MCF 10A (cell line): ENCODE measurements around the gene TAF11. TPM values are rescaled to one million over a fixed set of nuclear protein-coding genes. Genes with fewer than 3 reads are reported as not detected.

Experiments used
- BruUV-seq: library from RNA; stranded (reverse); fragments of 400-500 nt; replicated peaks from 2 replicates; lab custom pipeline; 2021; lab: Mats Ljungman, UMichigan
- CTCF ChIA-PET: fragments of 300-600 bp; sonication (Branson Sonifier 250); formaldehyde crosslinking; extraction: SDS; loops from one replicate; lab custom pipeline; 2021; ENCODE audit warnings: antibody characterized with exemption, inconsistent platforms; lab: Yijun Ruan, JAX
- POLR2A ChIA-PET: fragments of 300-600, 350-650 bp; sonication (Branson Sonifier 250); formaldehyde crosslinking; extraction: SDS; loops from one replicate; lab custom pipeline; 2020; ENCODE audit warnings: antibody characterized with exemption, inconsistent platforms; lab: Yijun Ruan, JAX
- DNase-seq: peaks from one replicate; pipeline ENCODE4 v3.0.0-alpha.2; 2018; ENCODE audit not compliant: unreplicated experiment
- H3K27ac Mint-ChIP-seq: one replicate; pipeline ENCODE4 v1.8.0; 2022; ENCODE audit warnings: mild to moderate bottlenecking, low read depth, mixed read lengths; ENCODE audit not compliant: unreplicated experiment
- H3K27me3 Mint-ChIP-seq: one replicate; pipeline ENCODE4 v1.8.0; 2022; ENCODE audit warnings: mixed read lengths; ENCODE audit not compliant: insufficient read depth, unreplicated experiment
- H3K36me3 Mint-ChIP-seq: one replicate; pipeline ENCODE4 v1.8.0; 2022; ENCODE audit warnings: mild to moderate bottlenecking, moderate library complexity, mixed read lengths; ENCODE audit not compliant: insufficient read depth, unreplicated experiment
- H3K4me1 Mint-ChIP-seq: one replicate; pipeline ENCODE4 v1.8.0; 2022; ENCODE audit warnings: mixed read lengths; ENCODE audit not compliant: insufficient read depth, unreplicated experiment
- H3K4me3 Mint-ChIP-seq: one replicate; pipeline ENCODE4 v1.8.0; 2022; ENCODE audit warnings: mild to moderate bottlenecking, moderate library complexity, mixed read lengths; ENCODE audit not compliant: unreplicated experiment
- H3K9me3 Mint-ChIP-seq: one replicate; pipeline ENCODE4 v1.8.0; 2022; ENCODE audit warnings: mixed read lengths; ENCODE audit not compliant: unreplicated experiment
- CTCF ChIP-seq: fragments of 200-600 bp; IDR thresholded peaks from one replicate; pipeline ENCODE4 v1.8.0; 2022; ENCODE audit warnings: antibody characterized with exemption, mild to moderate bottlenecking; ENCODE audit not compliant: unreplicated experiment
- intact Hi-C: fragments of 100-400 bp; cut with micrococcal nuclease; formaldehyde crosslinking; loops from 2 replicates; pipeline ENCODE4 v1.14.1; 2022
- total RNA-seq: library from RNA; stranded (reverse); gene quantifications from 2 replicates; pipeline ENCODE4 v1.2.3, GENCODE V29; 2022

Gene TAF11
- total RNA-seq, 1 experiment from 2014 or later = 16.5 TPM

- TF ChIP-seq CTCF = no peak
- Mint-ChIP-seq H3K27me3 (no peaks in the 10 kb centered on the region), H3K9me3 (no peaks in the 10 kb centered on the region), H3K27ac (no peak overlapping the region), H3K36me3 (peaks cover 78% of the 10 kb centered on the region), H3K4me1 (no peaks in the 10 kb centered on the region), H3K4me3 (no peak overlapping the region)
- DNase-seq = no peak
- intact Hi-C loops = no loop called here
- CTCF ChIA-PET = interaction anchor here (1.2 kb wide), 1 partner anchor 8 kb away, joined by 4 read pairs; no protein-coding TSS in a partner anchor
- POLR2A ChIA-PET = interaction anchor here (1.2 kb wide), 1 partner anchor 171 kb away, joined by 3 read pairs; the partner anchor contains the start of gene ILRUN
- no TSS peak for BruUV-seq
These were observed 20.4 kb downstream of the TAF11 start for GRCh38 chr6:34867484-34867883.

- ChIA-PET POLR2A (no interaction called here), CTCF (no interaction called here)
- no TSS peak for BruUV-seq
- Mint-ChIP-seq H3K9me3 (no peaks in the 10 kb centered on the region), H3K4me3 (no peak overlapping the region), H3K27me3 (no peaks in the 10 kb centered on the region), H3K36me3 (peaks cover 71% of the 10 kb centered on the region), H3K27ac (no peak overlapping the region), H3K4me1 (no peaks in the 10 kb centered on the region)
- no peak for DNase-seq
- TF ChIP-seq CTCF = no peak
- intact Hi-C loops = no loop called here
These were observed 21.3 kb downstream of the TAF11 start for GRCh38 chr6:34866509-34866908.

GRCh38 chr6:34865107-34865506 lies 22.7 kb downstream of the TAF11 start:
- no peak for TF ChIP-seq CTCF
- no peaks in the 10 kb centered on the region for H3K4me1 Mint-ChIP-seq
- DNase-seq = no peak
- H3K27me3 Mint-ChIP-seq = no peaks in the 10 kb centered on the region
- BruUV-seq = no TSS peak
- H3K36me3 Mint-ChIP-seq = peaks cover 66% of the 10 kb centered on the region
- H3K9me3 Mint-ChIP-seq = no peaks in the 10 kb centered on the region
- H3K4me3 Mint-ChIP-seq = no peak overlapping the region
- intact Hi-C loops = no loop called here
- ChIA-PET CTCF (no interaction called here), POLR2A (interaction anchor here (0.6 kb wide), 2 partner anchors 45 to 266 kb away, joined by 3 to 4 read pairs; no protein-coding TSS in a partner anchor)
- H3K27ac Mint-ChIP-seq = no peak overlapping the region

GRCh38 chr6:34864007-34864406 lies 23.8 kb downstream of the TAF11 start:
- CTCF ChIA-PET = interaction anchor here (0.6 kb wide), 2 partner anchors 147 to 281 kb away, joined by 3 to 4 read pairs; no protein-coding TSS in a partner anchor
- no TSS peak for BruUV-seq
- intact Hi-C loops = no loop called here

More at GRCh38 chr6:34864007-34864406, 23.8 kb downstream of the TAF11 start:
- no peaks in the 10 kb centered on the region for H3K4me1 Mint-ChIP-seq
- POLR2A ChIA-PET = interaction anchor here (1.4 kb wide), 1 partner anchor 24 kb away, joined by 5 read pairs; the partner anchor contains the start of gene TAF11
- peaks cover 66% of the 10 kb centered on the region for H3K36me3 Mint-ChIP-seq
- H3K27me3 Mint-ChIP-seq = no peaks in the 10 kb centered on the region
- H3K4me3 Mint-ChIP-seq = no peak overlapping the region
- DNase-seq = no peak
- no peak for TF ChIP-seq CTCF
- H3K9me3 Mint-ChIP-seq = no peaks in the 10 kb centered on the region
- H3K27ac Mint-ChIP-seq = no peak overlapping the region
